Measurements from ENCODE around the gene DDX43.
"Not testable (repeated sequence)": the region's sequence is repeated elsewhere in the genome, so short reads cannot be mapped to it uniquely, and the experiment has no call there.

Gene DDX43

GRCh38 chr6:73388800-73389512 is 5.7 kb upstream of the DDX43 start:
- peak overlapping the region; percentile 66 for H3K4me3 ChIP-seq (ENCODE audit: low read depth, low read length)
- DNase-seq (ENCODE audit: low read depth), result peak; percentile 40

GRCh38 chr6:73389854-73390253 is 4.8 kb upstream of the DDX43 start:
- H3K4me3 ChIP-seq (ENCODE audit: low read depth, low read length), result no peak overlapping the region
- DNase-seq (ENCODE audit: low read depth), result no peak
- no peak for TF ChIP-seq CTCF (IDR thresholded peaks at IDR 0.05; ENCODE audit: low read depth, low read length, missing control alignments)

More at GRCh38 chr6:73388800-73389512, 5.7 kb upstream of the DDX43 start:
- TF ChIP-seq CTCF (IDR thresholded peaks at IDR 0.05; ENCODE audit: low read depth, low read length, missing control alignments), result peak; percentile 56

GRCh38 chr6:73391675-73392074 is 3.0 kb upstream of the DDX43 start:
- no peak overlapping the region for H3K4me3 ChIP-seq (ENCODE audit: low read depth, low read length)
- no peak for DNase-seq (ENCODE audit: low read depth)
- TF ChIP-seq CTCF (IDR thresholded peaks at IDR 0.05; ENCODE audit: low read depth, low read length, missing control alignments), result no peak

- H3K4me3 ChIP-seq (ENCODE audit: low read depth, low read length); DNase-seq (ENCODE audit: low read depth): not testable (repeated sequence)
Measured at GRCh38 chr6:73392188-73392587, 2.4 kb upstream of the DDX43 start.

GRCh38 chr6:73393278-73393677 is 1.4 kb upstream of the DDX43 start:
- no peak for TF ChIP-seq CTCF (IDR thresholded peaks at IDR 0.05; ENCODE audit: low read depth, low read length, missing control alignments)
- H3K4me3 ChIP-seq (ENCODE audit: low read depth, low read length), result no peak overlapping the region
- no peak for DNase-seq (ENCODE audit: low read depth)

- no peak for TF ChIP-seq CTCF (IDR thresholded peaks at IDR 0.05; ENCODE audit: low read depth, low read length, missing control alignments)
- DNase-seq (ENCODE audit: low read depth), result no peak
- no peak overlapping the region for H3K4me3 ChIP-seq (ENCODE audit: low read depth, low read length)
Measured at GRCh38 chr6:73395875-73396274, 1.2 kb downstream of the DDX43 start.

- no peak for TF ChIP-seq CTCF (IDR thresholded peaks at IDR 0.05; ENCODE audit: low read depth, low read length, missing control alignments)
- no peak for DNase-seq (ENCODE audit: low read depth)
- no peak overlapping the region for H3K4me3 ChIP-seq (ENCODE audit: low read depth, low read length)
Measured at GRCh38 chr6:73400656-73401055, 6.0 kb downstream of the DDX43 start.
